ENCODE data around the gene PIH1D1. TPM values are rescaled to one million over a fixed set of nuclear protein-coding genes. Genes with fewer than 3 reads are reported as not detected.
"Not testable (repeated sequence)": the region's sequence is repeated elsewhere in the genome, so short reads cannot be mapped to it uniquely, and the experiment has no call there.

The PIH1D1 gene
- polyA plus RNA-seq, 4 donors = 79.0 to 96.1 (median 82.8) TPM

DNA sequence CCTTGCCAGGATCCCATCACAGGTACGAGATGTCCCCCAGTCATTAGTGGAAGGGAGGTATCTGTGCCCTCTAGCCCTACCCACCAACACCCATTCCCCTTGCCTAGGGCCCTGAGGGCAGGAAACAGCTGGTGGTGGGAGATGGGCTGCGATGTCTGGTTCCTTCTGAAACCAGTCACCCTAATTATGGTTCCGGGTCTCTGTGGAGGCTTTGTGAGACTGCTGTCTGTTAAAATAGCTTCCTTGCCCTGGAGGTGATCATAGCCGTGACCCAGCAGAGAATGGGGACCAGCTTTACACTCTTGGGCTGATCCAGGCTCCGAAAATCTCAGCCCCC lies 6.9 kb upstream of the PIH1D1 start:
- no peak for DNase-seq (ENCODE audit: low read depth in 4 of 4, low spot score in 3 of 4)

GRCh38 chr19:49456326-49456725 lies 4.7 kb upstream of the PIH1D1 start:
- DNase-seq (ENCODE audit: low read depth in 4 of 4, low spot score in 3 of 4) = no peak

DNA sequence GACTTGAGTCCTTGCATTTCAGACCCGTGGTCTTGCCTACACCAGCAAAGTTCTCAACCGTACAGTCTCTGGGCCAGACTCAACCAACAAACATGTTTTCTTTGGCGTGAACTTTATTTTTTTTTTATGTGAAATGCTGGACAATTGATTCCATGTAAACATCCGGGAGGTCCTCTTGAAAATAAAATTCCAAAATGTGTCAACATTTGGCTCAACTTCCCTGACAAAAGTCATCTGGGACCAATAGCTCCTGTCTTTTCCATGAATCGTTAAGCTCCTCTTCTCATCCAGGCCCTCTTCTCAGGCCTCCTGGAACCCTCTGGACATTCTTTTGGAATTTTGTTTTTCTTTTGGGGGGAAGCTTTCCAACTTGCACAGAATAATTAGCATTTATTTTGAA lies 4.2 kb upstream of the PIH1D1 start:
- DNase-seq (ENCODE audit: low read depth in 4 of 4, low spot score in 3 of 4) = no peak

DNA sequence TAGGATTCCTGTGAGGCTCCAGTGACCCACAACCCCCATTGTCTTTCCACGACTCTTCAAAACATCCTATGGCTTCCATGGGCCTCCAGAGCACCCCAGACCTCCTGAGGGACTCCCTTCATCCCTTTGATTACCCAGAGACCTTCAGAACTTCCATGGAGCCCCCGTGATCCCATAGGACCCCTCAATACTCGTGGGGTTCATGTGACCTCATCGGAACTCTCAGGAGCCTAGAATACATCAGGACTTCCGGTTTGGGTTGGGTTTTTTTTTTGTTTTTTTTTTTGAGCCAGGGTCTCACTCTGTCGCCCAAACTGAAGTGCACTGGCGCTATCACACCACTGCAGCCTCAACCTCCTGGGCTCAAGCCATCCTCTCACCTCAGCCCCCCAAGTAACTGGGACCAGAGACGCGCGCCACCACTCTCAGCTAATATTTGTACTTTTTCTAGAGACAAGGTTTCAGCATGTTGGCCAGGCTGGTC lies 2.2 kb upstream of the PIH1D1 start:
- no peak for DNase-seq (ENCODE audit: low read depth in 4 of 4, low spot score in 3 of 4)

- peak; percentile 95 to 97 (median 96) for DNase-seq (ENCODE audit: low read depth in 4 of 4, low spot score in 3 of 4)
Observed at GRCh38 chr19:49453013-49453756, 1.6 kb upstream of the PIH1D1 start, which contains the start of gene ALDH16A1. Gene ALDH16A1 (plus strand): TSS chr19:49453225. CDS start chr19:49453332, 107 bp downstream.

GRCh38 chr19:49450405-49450804 lies 1.2 kb downstream of the PIH1D1 start:
- DNase-seq (ENCODE audit: low read depth in 4 of 4, low spot score in 3 of 4) = no peak

- no peak for DNase-seq (ENCODE audit: low read depth in 4 of 4, low spot score in 3 of 4)
Observed at GRCh38 chr19:49448432-49448786, 3.2 kb downstream of the PIH1D1 start.

- DNase-seq (ENCODE audit: low read depth in 4 of 4, low spot score in 3 of 4) = no peak
Observed at GRCh38 chr19:49447485-49448431, 3.9 kb downstream of the PIH1D1 start.

GRCh38 chr19:49445997-49446396 lies 5.6 kb downstream of the PIH1D1 start:
- DNase-seq (ENCODE audit: low read depth in 4 of 4, low spot score in 3 of 4) = no peak

GRCh38 chr19:49444100-49444700 lies 7.4 kb downstream of the PIH1D1 start:
- DNase-seq (ENCODE audit: low read depth in 4 of 4, low spot score in 3 of 4) = not testable (repeated sequence)

- DNase-seq (ENCODE audit: low read depth in 4 of 4, low spot score in 3 of 4) = peak; percentile 92 to 97 (median 92)
Observed at GRCh38 chr19:49443366-49444099, 8.1 kb downstream of the PIH1D1 start.

- DNase-seq (ENCODE audit: low read depth in 4 of 4, low spot score in 3 of 4) = peak in 3 of 4 donors; percentile 65 to 75 (median 67)
Observed at GRCh38 chr19:49442771-49443365, 8.7 kb downstream of the PIH1D1 start.

DNA sequence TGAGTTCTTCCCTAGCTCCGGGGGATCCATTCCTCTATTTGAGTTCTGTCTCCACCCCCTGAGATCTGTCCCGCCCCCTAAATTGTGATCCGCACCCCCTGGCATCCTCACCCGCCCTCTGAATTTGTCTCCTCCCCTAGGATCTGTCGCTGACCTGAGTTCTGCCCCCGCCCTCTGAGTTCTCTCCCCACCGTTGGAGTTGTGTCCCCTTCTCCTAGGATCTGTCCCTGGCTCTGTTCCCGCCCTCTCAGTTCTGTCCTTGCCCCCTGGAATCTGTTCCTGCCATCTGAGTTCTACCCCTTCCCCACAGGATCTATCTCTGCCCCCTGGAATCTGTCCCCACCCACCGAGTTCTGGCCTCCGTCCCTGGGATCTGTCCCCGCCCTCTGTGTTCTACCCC lies 9.3 kb downstream of the PIH1D1 start:
- DNase-seq (ENCODE audit: low read depth in 4 of 4, low spot score in 3 of 4) = no peak

GRCh38 chr19:49441960-49442350 lies 9.7 kb downstream of the PIH1D1 start:
- no peak for DNase-seq (ENCODE audit: low read depth in 4 of 4, low spot score in 3 of 4)

GRCh38 chr19:49441210-49441959 lies 10.2 kb downstream of the PIH1D1 start, which contains the start of gene SLC17A7:
Gene SLC17A7 (minus strand): TSS chr19:49441527. CDS start chr19:49441379, 148 bp downstream.
- no peak for DNase-seq (ENCODE audit: low read depth in 4 of 4, low spot score in 3 of 4)

DNA sequence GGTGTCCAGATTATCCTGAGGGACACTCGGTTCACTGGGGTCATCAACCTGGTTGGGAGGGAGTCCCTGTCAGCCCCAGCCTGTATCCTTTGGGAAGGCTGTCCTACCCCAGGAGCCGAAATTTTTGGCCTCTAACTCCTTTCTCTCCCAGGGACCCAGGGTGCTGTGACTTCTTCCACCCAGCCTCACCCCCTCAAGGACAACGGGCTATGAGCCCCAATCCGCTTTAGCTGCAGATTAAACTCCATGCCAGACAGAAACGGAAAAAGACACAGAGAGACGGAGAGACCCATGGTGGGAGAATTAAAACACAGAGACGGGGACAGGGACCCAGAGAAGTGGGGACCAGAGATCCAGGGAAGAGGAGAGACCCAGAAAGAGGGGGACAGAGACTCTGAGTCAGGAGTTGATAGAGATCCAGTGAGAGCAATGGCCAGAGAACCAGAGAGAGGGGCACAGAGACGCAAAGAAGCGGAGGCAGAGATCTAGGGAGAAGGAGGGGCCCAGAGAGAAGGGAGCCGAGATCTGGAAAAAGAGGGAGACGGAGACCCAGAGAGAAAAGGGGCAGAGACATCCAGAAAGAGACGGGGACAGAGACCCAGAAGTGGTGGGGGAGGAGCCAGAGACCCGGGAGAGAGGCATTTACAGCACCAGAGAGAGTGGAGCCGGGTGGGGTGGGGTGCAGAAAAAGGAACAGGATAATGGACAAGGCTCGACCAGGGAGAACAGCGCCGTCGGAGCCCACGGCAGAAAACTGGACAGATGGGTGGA lies 11.0 kb downstream of the PIH1D1 start:
- DNase-seq (ENCODE audit: low read depth in 4 of 4, low spot score in 3 of 4) = no peak

GRCh38 chr19:49439836-49440235 lies 11.8 kb downstream of the PIH1D1 start:
- no peak for DNase-seq (ENCODE audit: low read depth in 4 of 4, low spot score in 3 of 4)

GRCh38 chr19:49438261-49438660 lies 13.4 kb downstream of the PIH1D1 start:
- no peak for DNase-seq (ENCODE audit: low read depth in 4 of 4, low spot score in 3 of 4)

Data from right renal pelvis (tissue), 4 donors.